Measurements from ENCODE around the gene SLC27A4. TPM values are rescaled to one million over a fixed set of nuclear protein-coding genes. Genes with fewer than 3 reads are reported as not detected.
A peak's percentile ranks its signal among the peaks of the same experiment; 100 is the strongest.

The SLC27A4 gene
- total RNA-seq, 1 donor from 2014 or later: 47.3 TPM

- Mint-ChIP-seq H3K9me3 (ENCODE audit: unreplicated experiment) (peaks cover 2% of the 10 kb centered on the region), H3K4me3 (ENCODE audit: unreplicated experiment) (no peak overlapping the region), H3K36me3 (ENCODE audit: unreplicated experiment) (peaks cover 4% of the 10 kb centered on the region), H3K27ac (ENCODE audit: unreplicated experiment) (no peak overlapping the region), H3K4me1 (ENCODE audit: low read depth, unreplicated experiment) (no peaks in the 10 kb centered on the region), H3K27me3 (ENCODE audit: unreplicated experiment) (peaks cover 4% of the 10 kb centered on the region)
- no peak for DNase-seq
- TF ChIP-seq CTCF (IDR thresholded peaks at IDR 0.05; ENCODE audit: partially characterized antibody, unreplicated experiment): no peak
These were observed 15.1 kb downstream of the SLC27A4 start for GRCh38 chr9:128355451-128355850.

- no peak overlapping the region for H3K4me3 Mint-ChIP-seq (ENCODE audit: unreplicated experiment)
- H3K9me3 Mint-ChIP-seq (ENCODE audit: unreplicated experiment): peaks cover 5% of the 10 kb centered on the region
- no peak for DNase-seq
- peaks cover 3% of the 10 kb centered on the region for H3K4me1 Mint-ChIP-seq (ENCODE audit: low read depth, unreplicated experiment)
- no peak overlapping the region for H3K27ac Mint-ChIP-seq (ENCODE audit: unreplicated experiment)
- H3K27me3 Mint-ChIP-seq (ENCODE audit: unreplicated experiment): peaks cover 6% of the 10 kb centered on the region
- peaks cover 4% of the 10 kb centered on the region for H3K36me3 Mint-ChIP-seq (ENCODE audit: unreplicated experiment)
- no peak for TF ChIP-seq CTCF (IDR thresholded peaks at IDR 0.05; ENCODE audit: partially characterized antibody, unreplicated experiment)
These were observed 17.8 kb downstream of the SLC27A4 start for GRCh38 chr9:128358090-128358489.

GRCh38 chr9:128358861-128359260, 18.5 kb downstream of the SLC27A4 start:
- TF ChIP-seq CTCF (IDR thresholded peaks at IDR 0.05; ENCODE audit: partially characterized antibody, unreplicated experiment): no peak
- H3K36me3 Mint-ChIP-seq (ENCODE audit: unreplicated experiment): peaks cover 4% of the 10 kb centered on the region
- DNase-seq: no peak
- H3K4me1 Mint-ChIP-seq (ENCODE audit: low read depth, unreplicated experiment): peaks cover 3% of the 10 kb centered on the region
- no peak overlapping the region for H3K4me3 Mint-ChIP-seq (ENCODE audit: unreplicated experiment)
- H3K9me3 Mint-ChIP-seq (ENCODE audit: unreplicated experiment): peaks cover 5% of the 10 kb centered on the region
- no peak overlapping the region for H3K27ac Mint-ChIP-seq (ENCODE audit: unreplicated experiment)
- peaks cover 6% of the 10 kb centered on the region for H3K27me3 Mint-ChIP-seq (ENCODE audit: unreplicated experiment)

- Mint-ChIP-seq H3K4me3 (ENCODE audit: unreplicated experiment) (no peak overlapping the region), H3K36me3 (ENCODE audit: unreplicated experiment) (peaks cover 4% of the 10 kb centered on the region), H3K9me3 (ENCODE audit: unreplicated experiment) (peaks cover 11% of the 10 kb centered on the region), H3K4me1 (ENCODE audit: low read depth, unreplicated experiment) (peaks cover 8% of the 10 kb centered on the region), H3K27me3 (ENCODE audit: unreplicated experiment) (peaks cover 9% of the 10 kb centered on the region), H3K27ac (ENCODE audit: unreplicated experiment) (peak overlapping the region; percentile 78)
- no peak for DNase-seq
- TF ChIP-seq CTCF (IDR thresholded peaks at IDR 0.05; ENCODE audit: partially characterized antibody, unreplicated experiment): no peak
These were observed 20.5 kb downstream of the SLC27A4 start for GRCh38 chr9:128360826-128361225.

GRCh38 chr9:128361296-128361985, 21.1 kb downstream of the SLC27A4 start:
- Mint-ChIP-seq H3K9me3 (ENCODE audit: unreplicated experiment) (peaks cover 8% of the 10 kb centered on the region), H3K27ac (ENCODE audit: unreplicated experiment) (no peak overlapping the region), H3K4me1 (ENCODE audit: low read depth, unreplicated experiment) (peaks cover 8% of the 10 kb centered on the region), H3K36me3 (ENCODE audit: unreplicated experiment) (no peaks in the 10 kb centered on the region), H3K4me3 (ENCODE audit: unreplicated experiment) (peak overlapping the region; percentile 52), H3K27me3 (ENCODE audit: unreplicated experiment) (peaks cover 9% of the 10 kb centered on the region)
- no peak for DNase-seq
- no peak for TF ChIP-seq CTCF (IDR thresholded peaks at IDR 0.05; ENCODE audit: partially characterized antibody, unreplicated experiment)
